DND-41 (cell line): Measurements from ENCODE around the gene SMIM14.
"Not testable (repeated sequence)": the region's sequence is repeated elsewhere in the genome, so short reads cannot be mapped to it uniquely, and the experiment has no call there.

Experiments
- CTCF ChIP-seq: IDR thresholded peaks from 2 replicates; pipeline ENCODE4 v1.5.1; 2012; ENCODE audit warnings: borderline replicate concordance, low read length, moderate library complexity, mild to moderate bottlenecking; ENCODE audit not compliant: poor library complexity, severe bottlenecking; ENCODE audit errors: extremely low read depth
- EZH2 ChIP-seq: IDR thresholded peaks from 3 replicates; pipeline ENCODE4 v1.6.1; 2012; ENCODE audit warnings: borderline replicate concordance, low read depth, mild to moderate bottlenecking, moderate library complexity, low read length, inconsistent platforms; ENCODE audit not compliant: severe bottlenecking

GRCh38 chr4:39514266-39514665 is 124.4 kb downstream of the SMIM14 start:
- TF ChIP-seq CTCF, EZH2: not testable (repeated sequence)
